SK-N-SH treated with all-trans-retinoic acid at 6 μM for 48 hours (cell line): ENCODE data around the gene EXOC4.

Experiments
- ATAC-seq: fragments of 200-7000 bp; cut with Tn5 transposase; 3 replicates; pipeline ENCODE4 v1.9.1; 2020; ENCODE audit warnings: mild to moderate bottlenecking, moderate library complexity
- ARNTL ChIP-seq: fragments of 450-650 bp; formaldehyde crosslinking; IDR thresholded peaks from 2 replicates; pipeline ENCODE4 v1.5.0; 2020; ENCODE audit warnings: low read depth, mild to moderate bottlenecking, moderate library complexity, borderline replicate concordance
- BACH2 ChIP-seq: fragments of 250-450 bp; sonication (Bioruptor Pico); IDR thresholded peaks from 2 replicates; pipeline ENCODE4 v1.9.0; 2021; ENCODE audit warnings: mild to moderate bottlenecking, borderline replicate concordance
- ESRRG ChIP-seq: fragments of 250-450 bp; sonication (Bioruptor Pico); IDR thresholded peaks from 2 replicates; pipeline ENCODE4 v1.6.1; 2021; ENCODE audit warnings: mild to moderate bottlenecking
- GLIS3 ChIP-seq: fragments of 250-450 bp; sonication (Bioruptor Pico); IDR thresholded peaks from 2 replicates; pipeline ENCODE4 v1.5.0; 2020; ENCODE audit warnings: mild to moderate bottlenecking, moderate library complexity
- ISL1 ChIP-seq: fragments of 250-450 bp; sonication (Bioruptor Pico); IDR thresholded peaks from 2 replicates; pipeline ENCODE4 v2.1.2; 2022; ENCODE audit warnings: mild to moderate bottlenecking, moderate library complexity
- OSR1 ChIP-seq: fragments of 250-450 bp; sonication (Bioruptor Pico); IDR thresholded peaks from 2 replicates; pipeline ENCODE4 v1.8.0; 2022; ENCODE audit warnings: moderate library complexity, mild to moderate bottlenecking, inconsistent platforms
- POU6F1 ChIP-seq: fragments of 250-450 bp; sonication (Bioruptor Pico); IDR thresholded peaks from 2 replicates; pipeline ENCODE4 v1.8.0; 2021; ENCODE audit warnings: low read depth, mild to moderate bottlenecking, moderate library complexity, borderline replicate concordance
- PPARA ChIP-seq: fragments of 250-450 bp; sonication (Bioruptor Pico); IDR thresholded peaks from 2 replicates; pipeline ENCODE4 v1.5.0; 2020; ENCODE audit warnings: mild to moderate bottlenecking, borderline replicate concordance
- RARB ChIP-seq: fragments of 250-450 bp; sonication (Bioruptor Pico); IDR thresholded peaks from 2 replicates; pipeline ENCODE4 v1.8.0; 2021; ENCODE audit warnings: mild to moderate bottlenecking, moderate library complexity
- SNAI2 ChIP-seq: fragments of 250-450 bp; sonication (Bioruptor Pico); IDR thresholded peaks from 2 replicates; pipeline ENCODE4 v1.5.0; 2020; ENCODE audit warnings: mild to moderate bottlenecking, moderate library complexity
- TCF4 ChIP-seq: fragments of 250-450 bp; sonication (Bioruptor Pico); IDR thresholded peaks from 2 replicates; pipeline ENCODE4 v1.8.0; 2021; ENCODE audit warnings: mild to moderate bottlenecking, moderate library complexity, borderline replicate concordance
- TOX ChIP-seq: fragments of 250-450 bp; sonication (Bioruptor Pico); IDR thresholded peaks from 2 replicates; pipeline ENCODE4 v1.8.0; 2021; ENCODE audit warnings: mild to moderate bottlenecking, moderate library complexity, borderline replicate concordance
- ZC3H10 ChIP-seq: fragments of 250-450 bp; sonication (Bioruptor Pico); IDR thresholded peaks from 2 replicates; pipeline ENCODE4 v1.5.1; 2021; ENCODE audit warnings: mild to moderate bottlenecking, moderate library complexity
- ZFP3 ChIP-seq: fragments of 250-450 bp; sonication (Bioruptor Pico); IDR thresholded peaks from 2 replicates; pipeline ENCODE4 v1.5.0; 2020; ENCODE audit warnings: mild to moderate bottlenecking, moderate library complexity
- ZFP30 ChIP-seq: fragments of 450-650 bp; formaldehyde crosslinking; IDR thresholded peaks from 2 replicates; pipeline ENCODE4 v1.5.0; 2022; ENCODE audit warnings: mild to moderate bottlenecking, moderate library complexity
- ZNF70 ChIP-seq: fragments of 450-650 bp; formaldehyde crosslinking; IDR thresholded peaks from 2 replicates; pipeline ENCODE4 v1.5.0; 2020; ENCODE audit warnings: mild to moderate bottlenecking, moderate library complexity
- TF ChIP-seq, protein P1 (sequence below): fragments of 250-450 bp; sonication (Bioruptor Pico); IDR thresholded peaks from 2 replicates; pipeline ENCODE4 v1.5.1; 2020; ENCODE audit warnings: low read depth, mild to moderate bottlenecking, moderate library complexity
- TF ChIP-seq, protein P2 (sequence below): fragments of 250-450 bp; sonication (Bioruptor Pico); IDR thresholded peaks from 2 replicates; pipeline ENCODE4 v1.5.0; 2020; ENCODE audit warnings: mild to moderate bottlenecking, moderate library complexity

The EXOC4 gene

GRCh38 chr7:133297093-133297492 is 44.2 kb downstream of the EXOC4 start:
- ATAC-seq, result no peak
- no peak for TF ChIP-seq ESRRG
- no peak for TF ChIP-seq OSR1 (CRISPR knock-in tag)

- no peak for ATAC-seq
- TF ChIP-seq PPARA (CRISPR knock-in tag) (no peak), ZFP30 (CRISPR knock-in tag) (no peak)
These were observed 45.2 kb downstream of the EXOC4 start for GRCh38 chr7:133298080-133298479.

- ATAC-seq, result no peak; the same call in 2 of the 3 replicates
- TF ChIP-seq ISL1 (CRISPR knock-in tag) (peak; percentile 62), TCF4 (CRISPR knock-in tag) (peak; percentile 50; the same call in 1 of the 2 replicates), GLIS3 (0 out of 2 replicates have a peak, but pooled peaks have one; percentile 89)
- TF ChIP-seq, protein P1, sequence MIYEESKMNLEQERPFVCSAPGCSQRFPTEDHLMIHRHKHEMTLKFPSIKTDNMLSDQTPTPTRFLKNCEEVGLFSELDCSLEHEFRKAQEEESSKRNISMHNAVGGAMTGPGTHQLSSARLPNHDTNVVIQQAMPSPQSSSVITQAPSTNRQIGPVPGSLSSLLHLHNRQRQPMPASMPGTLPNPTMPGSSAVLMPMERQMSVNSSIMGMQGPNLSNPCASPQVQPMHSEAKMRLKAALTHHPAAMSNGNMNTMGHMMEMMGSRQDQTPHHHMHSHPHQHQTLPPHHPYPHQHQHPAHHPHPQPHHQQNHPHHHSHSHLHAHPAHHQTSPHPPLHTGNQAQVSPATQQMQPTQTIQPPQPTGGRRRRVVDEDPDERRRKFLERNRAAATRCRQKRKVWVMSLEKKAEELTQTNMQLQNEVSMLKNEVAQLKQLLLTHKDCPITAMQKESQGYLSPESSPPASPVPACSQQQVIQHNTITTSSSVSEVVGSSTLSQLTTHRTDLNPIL (CRISPR knock-in tag), result no peak
- TF ChIP-seq, all 23 proteins: peak for 3
These were observed 46.8 kb downstream of the EXOC4 start for GRCh38 chr7:133299676-133300075.

DNA sequence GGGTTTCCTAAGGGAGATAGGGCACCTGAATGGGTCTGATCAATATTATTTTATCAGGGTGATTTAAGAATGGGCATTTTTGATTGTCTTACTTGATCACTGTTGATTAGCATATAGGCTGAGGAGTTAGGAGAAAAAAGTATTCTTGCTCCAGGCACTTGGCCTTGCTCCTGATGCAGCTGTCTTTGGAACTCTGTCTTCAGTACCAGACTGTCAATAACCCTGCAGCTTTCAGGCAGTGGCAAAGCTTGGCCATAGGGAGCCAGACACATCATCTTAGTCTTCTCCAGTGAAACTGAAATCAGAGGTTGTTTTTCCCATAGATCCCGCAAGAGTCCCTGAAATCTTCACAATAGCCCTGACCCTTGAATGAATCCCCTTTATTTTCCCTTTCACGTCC is 47.2 kb downstream of the EXOC4 start:
- no peak; the same call in 2 of the 3 replicates for ATAC-seq
- TF ChIP-seq SNAI2, result no peak
- no peak for TF ChIP-seq RARB (CRISPR knock-in tag)
- no peak for TF ChIP-seq ZC3H10
- TF ChIP-seq BACH2 (CRISPR knock-in tag), result no peak
- no peak for TF ChIP-seq TCF4 (CRISPR knock-in tag)
- TF ChIP-seq GLIS3, result no peak
- TF ChIP-seq ZNF70 (CRISPR knock-in tag), result no peak
- TF ChIP-seq POU6F1 (CRISPR knock-in tag), result no peak
- TF ChIP-seq ZFP3 (CRISPR knock-in tag), result no peak
- TF ChIP-seq, all 23 proteins: peak for 0

DNA sequence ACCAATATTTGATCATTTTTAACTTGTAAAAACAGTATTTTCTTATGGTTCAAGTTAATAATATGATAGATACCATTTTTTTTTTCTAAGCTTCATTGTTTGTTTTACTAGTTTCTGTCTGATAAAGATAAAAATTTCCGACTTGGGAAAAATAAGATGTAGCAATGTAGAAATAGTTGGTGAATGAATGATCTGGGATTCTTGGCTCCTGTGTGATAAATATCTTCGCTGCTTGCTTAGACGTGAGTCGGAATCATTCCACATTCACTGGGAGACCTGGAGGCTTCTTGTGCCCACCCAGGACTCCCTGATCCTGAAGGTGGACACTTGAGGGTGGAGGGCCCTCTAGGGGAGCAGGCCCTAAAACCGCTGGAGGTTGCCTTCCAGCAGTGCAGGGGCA is 47.9 kb downstream of the EXOC4 start:
- no peak for ATAC-seq
- TF ChIP-seq ESRRG, result no peak
- TF ChIP-seq ZC3H10, result no peak
- no peak for TF ChIP-seq RARB (CRISPR knock-in tag)
- no peak for TF ChIP-seq SNAI2
- TF ChIP-seq, protein P1 (CRISPR knock-in tag), result no peak
- no peak for TF ChIP-seq ARNTL (CRISPR knock-in tag)
- TF ChIP-seq PPARA (CRISPR knock-in tag), result no peak
- no peak for TF ChIP-seq OSR1 (CRISPR knock-in tag)

GRCh38 chr7:133301444-133301843 is 48.6 kb downstream of the EXOC4 start:
- TF ChIP-seq, protein P2, sequence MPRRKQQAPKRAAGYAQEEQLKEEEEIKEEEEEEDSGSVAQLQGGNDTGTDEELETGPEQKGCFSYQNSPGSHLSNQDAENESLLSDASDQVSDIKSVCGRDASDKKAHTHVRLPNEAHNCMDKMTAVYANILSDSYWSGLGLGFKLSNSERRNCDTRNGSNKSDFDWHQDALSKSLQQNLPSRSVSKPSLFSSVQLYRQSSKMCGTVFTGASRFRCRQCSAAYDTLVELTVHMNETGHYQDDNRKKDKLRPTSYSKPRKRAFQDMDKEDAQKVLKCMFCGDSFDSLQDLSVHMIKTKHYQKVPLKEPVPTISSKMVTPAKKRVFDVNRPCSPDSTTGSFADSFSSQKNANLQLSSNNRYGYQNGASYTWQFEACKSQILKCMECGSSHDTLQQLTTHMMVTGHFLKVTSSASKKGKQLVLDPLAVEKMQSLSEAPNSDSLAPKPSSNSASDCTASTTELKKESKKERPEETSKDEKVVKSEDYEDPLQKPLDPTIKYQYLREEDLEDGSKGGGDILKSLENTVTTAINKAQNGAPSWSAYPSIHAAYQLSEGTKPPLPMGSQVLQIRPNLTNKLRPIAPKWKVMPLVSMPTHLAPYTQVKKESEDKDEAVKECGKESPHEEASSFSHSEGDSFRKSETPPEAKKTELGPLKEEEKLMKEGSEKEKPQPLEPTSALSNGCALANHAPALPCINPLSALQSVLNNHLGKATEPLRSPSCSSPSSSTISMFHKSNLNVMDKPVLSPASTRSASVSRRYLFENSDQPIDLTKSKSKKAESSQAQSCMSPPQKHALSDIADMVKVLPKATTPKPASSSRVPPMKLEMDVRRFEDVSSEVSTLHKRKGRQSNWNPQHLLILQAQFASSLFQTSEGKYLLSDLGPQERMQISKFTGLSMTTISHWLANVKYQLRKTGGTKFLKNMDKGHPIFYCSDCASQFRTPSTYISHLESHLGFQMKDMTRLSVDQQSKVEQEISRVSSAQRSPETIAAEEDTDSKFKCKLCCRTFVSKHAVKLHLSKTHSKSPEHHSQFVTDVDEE, result 0 out of 2 replicates have a peak, but pooled peaks have one; percentile 57
- TF ChIP-seq TOX (CRISPR knock-in tag), result no peak
- TF ChIP-seq ISL1 (CRISPR knock-in tag), result peak; percentile 79
- TF ChIP-seq TCF4 (CRISPR knock-in tag), result peak; percentile 81
- no peak for TF ChIP-seq POU6F1 (CRISPR knock-in tag)
- no peak for ATAC-seq
